IPS-NIHi7 (cell line): Measurements from ENCODE around the gene CT47B1.
A peak's percentile ranks its signal among the peaks of the same experiment; 100 is the strongest.
"Not testable (repeated sequence)": the region's sequence is repeated elsewhere in the genome, so short reads cannot be mapped to it uniquely, and the experiment has no call there.

Source experiments
- DNase-seq: peaks from one replicate; pipeline ENCODE4 v3.0.0; 2012; ENCODE audit warnings: mixed read lengths; ENCODE audit errors: extremely low spot score

Gene CT47B1

GRCh38 chrX:120875766-120876165 lies at the start of gene CT47B1:
CT47B1 (minus strand) TSS chrX:120875866; CDS start chrX:120875670, 196 bp downstream.
- not testable (repeated sequence) for DNase-seq

- no peak for DNase-seq
These were observed 748 bp downstream of the CT47B1 start for GRCh38 chrX:120874678-120875557.

GRCh38 chrX:120857240-120857639 lies 18.4 kb downstream of the CT47B1 start:
- peak; percentile 29 for DNase-seq

GRCh38 chrX:120840827-120841226 lies 34.8 kb downstream of the CT47B1 start:
- DNase-seq, result peak; percentile 11

GRCh38 chrX:120839491-120839890 lies 36.2 kb downstream of the CT47B1 start:
- DNase-seq, result no peak

- DNase-seq, result not testable (repeated sequence)
These were observed 48.5 kb downstream of the CT47B1 start for GRCh38 chrX:120827213-120827612.

- no peak for DNase-seq
These were observed 50.5 kb downstream of the CT47B1 start for GRCh38 chrX:120825146-120825545.

GRCh38 chrX:120824021-120824420 lies 51.6 kb downstream of the CT47B1 start:
- no peak for DNase-seq

- DNase-seq, result no peak
These were observed 52.1 kb downstream of the CT47B1 start for GRCh38 chrX:120823556-120823955.
